ENCODE data around the gene ITCH.
A peak's percentile ranks its signal among the peaks of the same experiment; 100 is the strongest.
"Not testable (repeated sequence)": the region's sequence is repeated elsewhere in the genome, so short reads cannot be mapped to it uniquely, and the experiment has no call there.

The ITCH gene

GRCh38 chr20:34363062-34363464 lies at the start of gene ITCH:
Gene ITCH (plus strand): TSS chr20:34363273. CDS start chr20:34393812, 30,539 bp downstream.
- H3K9ac ChIP-seq (ENCODE audit: low read length): peak within 1 kb of the TSS; percentile 87
- H3K27me3 ChIP-seq (ENCODE audit: control insufficient read depth in 1 of 2, insufficient read depth in 2 of 2, low read length in 2 of 2): no peaks in the 10 kb centered on the region
- peak within 1 kb of the TSS; percentile 93 to 95 for H3K4me3 ChIP-seq (ENCODE audit: low read depth in 1 of 2, low read length in 2 of 2)
- peaks cover 40% of the 10 kb centered on the region for H3K4me1 ChIP-seq (ENCODE audit: insufficient read depth, low read length)
- peak within 1 kb of the TSS; percentile 99 for H3K27ac ChIP-seq (ENCODE audit: low read depth, low read length)
- no peaks in the 10 kb centered on the region for H3K36me3 ChIP-seq (ENCODE audit: insufficient read depth, low read length)
- H3K9me3 ChIP-seq (ENCODE audit: low read length): no peaks in the 10 kb centered on the region

GRCh38 chr20:34315236-34315635 lies 47.8 kb upstream of the ITCH start:
- H3K9ac ChIP-seq (ENCODE audit: low read length): no peak overlapping the region
- H3K27ac ChIP-seq (ENCODE audit: low read depth, low read length): no peak overlapping the region
- peaks cover 0 to 4% of the 10 kb centered on the region in 2 donors for H3K27me3 ChIP-seq (ENCODE audit: control insufficient read depth in 1 of 2, insufficient read depth in 2 of 2, low read length in 2 of 2)
- no peaks in the 10 kb centered on the region for H3K36me3 ChIP-seq (ENCODE audit: insufficient read depth, low read length)
- no peaks in the 10 kb centered on the region for H3K9me3 ChIP-seq (ENCODE audit: low read length)
- H3K4me1 ChIP-seq (ENCODE audit: insufficient read depth, low read length): peaks cover 9% of the 10 kb centered on the region
- H3K4me3 ChIP-seq (ENCODE audit: low read depth in 1 of 2, low read length in 2 of 2): no peak overlapping the region

- H3K27ac ChIP-seq (ENCODE audit: low read depth, low read length): no peak overlapping the region
Observed at GRCh38 chr20:34316196-34316814, 46.8 kb upstream of the ITCH start.

GRCh38 chr20:34318609-34319443 lies 44.2 kb upstream of the ITCH start:
- H3K4me3 ChIP-seq (ENCODE audit: low read depth in 1 of 2, low read length in 2 of 2): no peak overlapping the region
- no peak overlapping the region for H3K27ac ChIP-seq (ENCODE audit: low read depth, low read length)
- no peaks in the 10 kb centered on the region for H3K9me3 ChIP-seq (ENCODE audit: low read length)
- no peaks in the 10 kb centered on the region for H3K4me1 ChIP-seq (ENCODE audit: insufficient read depth, low read length)
- H3K36me3 ChIP-seq (ENCODE audit: insufficient read depth, low read length): no peaks in the 10 kb centered on the region
- H3K27me3 ChIP-seq (ENCODE audit: control insufficient read depth in 1 of 2, insufficient read depth in 2 of 2, low read length in 2 of 2): no peaks in the 10 kb centered on the region
- no peak overlapping the region for H3K9ac ChIP-seq (ENCODE audit: low read length)

More at GRCh38 chr20:34316196-34316814, 46.8 kb upstream of the ITCH start:
- no peak overlapping the region for H3K9ac ChIP-seq (ENCODE audit: low read length)
- H3K4me1 ChIP-seq (ENCODE audit: insufficient read depth, low read length): peaks cover 9% of the 10 kb centered on the region
- no peaks in the 10 kb centered on the region for H3K9me3 ChIP-seq (ENCODE audit: low read length)
- H3K36me3 ChIP-seq (ENCODE audit: insufficient read depth, low read length): no peaks in the 10 kb centered on the region
- H3K27me3 ChIP-seq (ENCODE audit: control insufficient read depth in 1 of 2, insufficient read depth in 2 of 2, low read length in 2 of 2): peaks cover 0 to 4% of the 10 kb centered on the region in 2 donors
- no peak overlapping the region for H3K4me3 ChIP-seq (ENCODE audit: low read depth in 1 of 2, low read length in 2 of 2)

- Histone ChIP-seq H3K9ac (ENCODE audit: low read length) (no peak overlapping the region), H3K36me3 (ENCODE audit: insufficient read depth, low read length) (no peaks in the 10 kb centered on the region), H3K27me3 (ENCODE audit: control insufficient read depth in 1 of 2, insufficient read depth in 2 of 2, low read length in 2 of 2) (no peaks in the 10 kb centered on the region), H3K9me3 (ENCODE audit: low read length) (no peaks in the 10 kb centered on the region), H3K4me1 (ENCODE audit: insufficient read depth, low read length) (no peaks in the 10 kb centered on the region), H3K4me3 (ENCODE audit: low read depth in 1 of 2, low read length in 2 of 2) (no peak overlapping the region), H3K27ac (ENCODE audit: low read depth, low read length) (no peak overlapping the region)
Observed at GRCh38 chr20:34320861-34321260, 42.2 kb upstream of the ITCH start.

- no peaks in the 10 kb centered on the region for H3K9me3 ChIP-seq (ENCODE audit: low read length)
- no peaks in the 10 kb centered on the region for H3K36me3 ChIP-seq (ENCODE audit: insufficient read depth, low read length)
- H3K4me1 ChIP-seq (ENCODE audit: insufficient read depth, low read length): no peaks in the 10 kb centered on the region
- H3K9ac ChIP-seq (ENCODE audit: low read length): no peak overlapping the region
- no peaks in the 10 kb centered on the region for H3K27me3 ChIP-seq (ENCODE audit: control insufficient read depth in 1 of 2, insufficient read depth in 2 of 2, low read length in 2 of 2)
- no peak overlapping the region for H3K4me3 ChIP-seq (ENCODE audit: low read depth in 1 of 2, low read length in 2 of 2)
- no peak overlapping the region for H3K27ac ChIP-seq (ENCODE audit: low read depth, low read length)
Observed at GRCh38 chr20:34322267-34323105, 40.6 kb upstream of the ITCH start.

GRCh38 chr20:34324541-34324940 lies 38.5 kb upstream of the ITCH start:
- no peaks in the 10 kb centered on the region for H3K9me3 ChIP-seq (ENCODE audit: low read length)
- H3K27me3 ChIP-seq (ENCODE audit: control insufficient read depth in 1 of 2, insufficient read depth in 2 of 2, low read length in 2 of 2): no peaks in the 10 kb centered on the region
- no peak overlapping the region for H3K9ac ChIP-seq (ENCODE audit: low read length)
- no peak overlapping the region for H3K4me3 ChIP-seq (ENCODE audit: low read depth in 1 of 2, low read length in 2 of 2)
- H3K4me1 ChIP-seq (ENCODE audit: insufficient read depth, low read length): no peaks in the 10 kb centered on the region
- H3K36me3 ChIP-seq (ENCODE audit: insufficient read depth, low read length): no peaks in the 10 kb centered on the region
- H3K27ac ChIP-seq (ENCODE audit: low read depth, low read length): no peak overlapping the region

GRCh38 chr20:34328207-34328606 lies 34.9 kb upstream of the ITCH start:
- not testable (repeated sequence) for H3K27me3 ChIP-seq (ENCODE audit: control insufficient read depth in 1 of 2, insufficient read depth in 2 of 2, low read length in 2 of 2); H3K4me3 ChIP-seq (ENCODE audit: low read depth in 1 of 2, low read length in 2 of 2); H3K9ac ChIP-seq (ENCODE audit: low read length); H3K27ac ChIP-seq (ENCODE audit: low read depth, low read length); H3K9me3 ChIP-seq (ENCODE audit: low read length); H3K36me3 ChIP-seq (ENCODE audit: insufficient read depth, low read length); H3K4me1 ChIP-seq (ENCODE audit: insufficient read depth, low read length)

- Histone ChIP-seq H3K27me3 (ENCODE audit: control insufficient read depth in 1 of 2, insufficient read depth in 2 of 2, low read length in 2 of 2) (no peaks in the 10 kb centered on the region), H3K4me1 (ENCODE audit: insufficient read depth, low read length) (no peaks in the 10 kb centered on the region), H3K9me3 (ENCODE audit: low read length) (no peaks in the 10 kb centered on the region), H3K36me3 (ENCODE audit: insufficient read depth, low read length) (no peaks in the 10 kb centered on the region), H3K4me3 (ENCODE audit: low read depth in 1 of 2, low read length in 2 of 2) (no peak overlapping the region), H3K9ac (ENCODE audit: low read length) (no peak overlapping the region), H3K27ac (ENCODE audit: low read depth, low read length) (no peak overlapping the region)
Observed at GRCh38 chr20:34328928-34329677, 34.0 kb upstream of the ITCH start.

- not testable (repeated sequence) for H3K4me3 ChIP-seq (ENCODE audit: low read depth in 1 of 2, low read length in 2 of 2); H3K27ac ChIP-seq (ENCODE audit: low read depth, low read length); H3K9ac ChIP-seq (ENCODE audit: low read length); H3K9me3 ChIP-seq (ENCODE audit: low read length); H3K27me3 ChIP-seq (ENCODE audit: control insufficient read depth in 1 of 2, insufficient read depth in 2 of 2, low read length in 2 of 2); H3K36me3 ChIP-seq (ENCODE audit: insufficient read depth, low read length); H3K4me1 ChIP-seq (ENCODE audit: insufficient read depth, low read length)
Observed at GRCh38 chr20:34330861-34331544, 32.1 kb upstream of the ITCH start.

All from muscle layer of colon (tissue), 2 donors.